C4-2B (cell line): ENCODE data around the gene XK.

Experiments used
- H3K27ac ChIP-seq: fragments of 450-650 bp; 2 replicates; pipeline ENCODE4 v1.5.1; 2017
- ZFX ChIP-seq: fragments of 450-650 bp; IDR thresholded peaks from 2 replicates; pipeline ENCODE4 v1.6.1; 2017
- TF ChIP-seq, protein P1 (sequence below): fragments of 450-650 bp; conservative IDR thresholded peaks from 2 replicates; pipeline ENCODE4 v1.5.1; 2017; ENCODE audit warnings: mild to moderate bottlenecking

Gene XK

GRCh38 chrX:37651921-37652452, 33.6 kb upstream of the XK start:
- H3K27ac ChIP-seq, result no peak overlapping the region
- no peak for TF ChIP-seq ZFX
- TF ChIP-seq, protein P1, sequence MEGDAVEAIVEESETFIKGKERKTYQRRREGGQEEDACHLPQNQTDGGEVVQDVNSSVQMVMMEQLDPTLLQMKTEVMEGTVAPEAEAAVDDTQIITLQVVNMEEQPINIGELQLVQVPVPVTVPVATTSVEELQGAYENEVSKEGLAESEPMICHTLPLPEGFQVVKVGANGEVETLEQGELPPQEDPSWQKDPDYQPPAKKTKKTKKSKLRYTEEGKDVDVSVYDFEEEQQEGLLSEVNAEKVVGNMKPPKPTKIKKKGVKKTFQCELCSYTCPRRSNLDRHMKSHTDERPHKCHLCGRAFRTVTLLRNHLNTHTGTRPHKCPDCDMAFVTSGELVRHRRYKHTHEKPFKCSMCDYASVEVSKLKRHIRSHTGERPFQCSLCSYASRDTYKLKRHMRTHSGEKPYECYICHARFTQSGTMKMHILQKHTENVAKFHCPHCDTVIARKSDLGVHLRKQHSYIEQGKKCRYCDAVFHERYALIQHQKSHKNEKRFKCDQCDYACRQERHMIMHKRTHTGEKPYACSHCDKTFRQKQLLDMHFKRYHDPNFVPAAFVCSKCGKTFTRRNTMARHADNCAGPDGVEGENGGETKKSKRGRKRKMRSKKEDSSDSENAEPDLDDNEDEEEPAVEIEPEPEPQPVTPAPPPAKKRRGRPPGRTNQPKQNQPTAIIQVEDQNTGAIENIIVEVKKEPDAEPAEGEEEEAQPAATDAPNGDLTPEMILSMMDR, result no peak

- TF ChIP-seq ZFX, result no peak
- TF ChIP-seq, protein P1, result no peak
- no peak overlapping the region for H3K27ac ChIP-seq
These were observed 32.9 kb upstream of the XK start for GRCh38 chrX:37652589-37653231.

DNA sequence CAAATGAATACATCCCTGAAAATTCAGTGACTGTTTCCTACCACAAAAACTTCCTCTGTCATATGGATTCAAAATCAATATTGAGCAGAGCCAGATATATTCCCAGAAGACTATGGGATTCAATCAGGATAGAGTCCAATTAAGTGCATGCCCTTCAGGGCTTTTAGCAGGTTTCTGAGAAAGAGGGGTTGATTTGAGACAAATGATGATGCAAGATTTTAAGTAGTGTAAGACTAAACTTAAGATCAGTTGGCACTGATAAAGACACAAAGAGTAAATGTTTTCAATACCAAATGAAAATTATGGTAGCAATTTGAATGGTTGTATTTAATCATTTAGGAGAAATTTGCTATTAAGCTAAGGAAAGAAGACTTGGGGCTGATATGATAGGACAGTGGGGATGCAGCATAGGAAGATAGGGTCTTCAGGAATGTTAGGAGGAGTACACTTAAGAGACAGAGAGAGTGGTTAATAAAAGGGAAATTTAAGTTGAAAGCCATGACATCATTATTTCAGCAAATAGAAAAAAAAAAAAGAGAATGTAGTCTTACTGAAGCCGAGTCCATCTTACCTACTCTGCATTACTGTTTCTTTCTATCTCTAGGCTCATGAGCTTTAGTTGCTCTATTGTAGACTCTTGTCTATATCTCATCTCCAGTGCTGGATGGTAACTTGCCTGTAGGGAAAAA, 32.0 kb upstream of the XK start:
- no peak overlapping the region for H3K27ac ChIP-seq
- TF ChIP-seq ZFX, result no peak
- TF ChIP-seq, protein P1, result no peak

DNA sequence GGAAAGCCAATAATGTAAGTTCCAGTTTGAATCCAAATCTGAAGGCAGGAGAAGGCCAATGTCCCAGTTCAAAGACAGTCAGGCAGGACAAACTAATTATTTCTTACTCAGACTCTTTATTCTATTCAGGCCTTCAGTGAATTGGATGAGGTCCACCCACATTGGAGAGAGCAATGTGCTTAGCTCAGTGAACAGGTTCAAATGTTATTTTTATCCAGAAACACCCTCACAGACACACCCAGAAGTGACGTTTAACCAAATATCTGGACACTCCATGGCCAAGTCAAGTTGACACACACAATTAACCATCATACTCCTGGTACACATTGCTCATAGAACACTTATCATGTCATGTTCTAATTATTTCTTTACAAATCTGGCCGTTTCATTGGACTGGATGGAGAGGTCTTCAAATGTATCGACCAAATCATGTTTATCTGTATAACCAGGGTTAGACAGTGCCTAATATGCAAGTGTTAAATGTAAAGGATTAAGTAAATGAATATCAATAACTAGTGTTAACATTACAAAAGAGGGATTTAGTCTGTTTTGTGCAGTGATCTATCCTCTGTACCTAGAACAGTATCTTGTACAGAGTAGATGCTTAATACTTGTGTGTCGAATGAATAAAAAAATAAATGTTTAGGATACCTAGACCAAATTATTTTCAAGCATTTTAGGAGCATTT, 27.1 kb upstream of the XK start:
- TF ChIP-seq, protein P1, result no peak
- TF ChIP-seq ZFX, result no peak
- H3K27ac ChIP-seq, result no peak overlapping the region

- TF ChIP-seq ZFX, result no peak
- H3K27ac ChIP-seq, result no peak overlapping the region
These were observed 26.5 kb upstream of the XK start for GRCh38 chrX:37659047-37659446.

- H3K27ac ChIP-seq, result no peak overlapping the region
- TF ChIP-seq ZFX, result no peak
These were observed 23.4 kb upstream of the XK start for GRCh38 chrX:37662181-37662580.

GRCh38 chrX:37666516-37666915, 19.1 kb upstream of the XK start:
- H3K27ac ChIP-seq, result no peak overlapping the region
- TF ChIP-seq, protein P1, result no peak
- TF ChIP-seq ZFX, result no peak

DNA sequence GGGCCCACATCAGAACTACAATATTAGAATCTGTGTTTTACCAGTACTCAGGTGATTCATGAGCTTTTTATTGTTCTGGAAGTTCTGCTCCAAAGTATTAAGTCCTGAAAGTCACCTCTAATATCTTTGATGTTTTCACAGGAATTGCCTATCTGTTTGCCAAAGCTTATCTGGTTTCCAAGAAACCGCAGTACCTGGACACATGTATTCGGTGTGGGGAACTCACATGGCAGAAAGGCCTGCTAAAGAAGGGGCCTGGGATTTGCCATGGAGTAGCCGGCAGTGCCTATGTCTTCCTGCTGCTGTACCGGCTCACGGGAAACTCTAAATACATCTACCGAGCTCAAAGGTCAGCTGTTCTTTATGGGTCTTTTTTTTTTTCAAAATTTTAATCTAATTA, 18.4 kb upstream of the XK start:
- no peak for TF ChIP-seq ZFX
- TF ChIP-seq, protein P1, result no peak

More for the DNA sequence above, 18.4 kb upstream of the XK start:
- no peak overlapping the region for H3K27ac ChIP-seq
